CD14-positive monocyte (primary cell): Measurements from ENCODE around the gene JPT1. TPM values are rescaled to one million over a fixed set of nuclear protein-coding genes. Genes with fewer than 3 reads are reported as not detected.

Source experiments
- DNase-seq, 3 donors: peaks; one replicate each; pipeline ENCODE4 v3.0.0-alpha.2; 2011 to 2022
- H2AFZ ChIP-seq: 2 replicates; pipeline ENCODE4 v1.6.0; 2012; ENCODE audit warnings: mild to moderate bottlenecking, low read depth, low read length, inconsistent platforms; ENCODE audit not compliant: insufficient read depth, poor library complexity, severe bottlenecking
- H3K27ac ChIP-seq, 2 donors: 1 replicate in 1 of 2; 2 replicates in 1 of 2; pipeline ENCODE4 v1.5.1; 2012 to 2013; ENCODE audit warnings: low read length in 2 of 2, control low read depth in 1 of 2, inconsistent platforms in 1 of 2, low read depth in 1 of 2, mild to moderate bottlenecking in 1 of 2
- H3K27me3 ChIP-seq, 2 donors: one replicate each; pipeline versions ENCODE4 v1.6.0 to v1.6.1; 2011 to 2013; ENCODE audit warnings: low read length in 2 of 2; ENCODE audit not compliant: control insufficient read depth in 2 of 2, insufficient read depth in 2 of 2
- H3K36me3 ChIP-seq, 2 donors: replicated peaks in 1 of 2; 1 replicate in 1 of 2; 2 replicates in 1 of 2; pipeline versions ENCODE4 v1.5.1 to v1.6.1; 2012 to 2013; ENCODE audit warnings: low read length in 2 of 2, control low read depth in 1 of 2, inconsistent platforms in 1 of 2, mild to moderate bottlenecking in 1 of 2; ENCODE audit not compliant: insufficient read depth in 2 of 2, control insufficient read depth in 1 of 2
- H3K4me1 ChIP-seq, 2 donors: 1 replicate in 1 of 2; 2 replicates in 1 of 2; pipeline versions ENCODE4 v1.5.1 to v1.6.1; 2012 to 2013; ENCODE audit warnings: low read length in 2 of 2, control low read depth in 1 of 2, inconsistent platforms in 1 of 2, mild to moderate bottlenecking in 1 of 2, moderate library complexity in 1 of 2; ENCODE audit not compliant: insufficient read depth in 2 of 2, control insufficient read depth in 1 of 2
- H3K4me2 ChIP-seq: replicated peaks from 2 replicates; pipeline ENCODE3; 2012; ENCODE audit warnings: low read length, moderate library complexity, mild to moderate bottlenecking; ENCODE audit not compliant: poor library complexity, severe bottlenecking; ENCODE audit errors: extremely low read depth
- H3K4me3 ChIP-seq, 3 experiments: fragments of 200-600 bp in 1 of 3; sonication (generic) in 1 of 3; replicated peaks in 1 of 3; 1 replicate in 2 of 3; 2 replicates in 1 of 3; pipeline ENCODE4 v1.5.1; 2011 to 2013; ENCODE audit warnings: low read length in 3 of 3, mild to moderate bottlenecking in 3 of 3, control low read depth in 2 of 3, low read depth in 2 of 3, inconsistent platforms in 1 of 3, moderate library complexity in 1 of 3
- H3K79me2 ChIP-seq: 2 replicates; pipeline ENCODE4 v1.6.0; 2012; ENCODE audit warnings: mild to moderate bottlenecking, control low read depth, inconsistent platforms, low read length, moderate library complexity; ENCODE audit not compliant: insufficient read depth
- H3K9ac ChIP-seq: 2 replicates; pipeline ENCODE4 v1.6.0; 2017; ENCODE audit warnings: low read length, mild to moderate bottlenecking; ENCODE audit not compliant: insufficient read depth, poor library complexity, severe bottlenecking
- H3K9me3 ChIP-seq, 2 donors: replicated peaks in 1 of 2; 1 replicate in 1 of 2; 2 replicates in 1 of 2; pipeline versions ENCODE4 v1.5.1 to v1.6.1; 2012 to 2013; ENCODE audit warnings: low read length in 2 of 2, control low read depth in 1 of 2; ENCODE audit not compliant: control insufficient read depth in 1 of 2, insufficient read depth in 1 of 2
- H4K20me1 ChIP-seq: 2 replicates; pipeline ENCODE4 v1.6.0; 2012; ENCODE audit warnings: mild to moderate bottlenecking, low read length, control low read depth, moderate library complexity; ENCODE audit not compliant: insufficient read depth
- H3K27ac Mint-ChIP-seq, 7 donors: one replicate each; pipeline ENCODE4 v1.8.0; 2020; ENCODE audit warnings: mild to moderate bottlenecking in 7 of 7, mixed read lengths in 7 of 7, moderate library complexity in 6 of 7, inconsistent platforms in 2 of 7
- H3K27me3 Mint-ChIP-seq, 3 donors: one replicate each; pipeline ENCODE4 v1.8.0; 2021 to 2022; ENCODE audit warnings: low read depth in 3 of 3, mild to moderate bottlenecking in 3 of 3, mixed read lengths in 3 of 3, moderate library complexity in 3 of 3, inconsistent platforms in 1 of 3
- H3K36me3 Mint-ChIP-seq, 2 donors: one replicate each; pipeline ENCODE4 v1.8.0; 2020; ENCODE audit warnings: mixed read lengths in 2 of 2, inconsistent platforms in 1 of 2, mild to moderate bottlenecking in 1 of 2
- H3K4me1 Mint-ChIP-seq: one replicate; pipeline ENCODE4 v1.8.0; 2020; ENCODE audit warnings: mild to moderate bottlenecking, mixed read lengths
- H3K4me3 Mint-ChIP-seq, 2 donors: one replicate each; pipeline ENCODE4 v1.8.0; 2020; ENCODE audit warnings: mild to moderate bottlenecking in 2 of 2, mixed read lengths in 2 of 2, moderate library complexity in 1 of 2
- H3K9me3 Mint-ChIP-seq, 7 donors: one replicate each; pipeline ENCODE4 v1.8.0; 2020 to 2022; ENCODE audit warnings: mixed read lengths in 7 of 7, mild to moderate bottlenecking in 6 of 7, moderate library complexity in 6 of 7, inconsistent platforms in 2 of 7
- WGBS: methylation state at CpG from one replicate; pipeline ENCODE4 v1.1.5; 2013; ENCODE audit warnings: missing lambda C conversion rate; ENCODE audit not compliant: insufficient coverage; 5-methylcytosine and 5-hydroxymethylcytosine counted together
- intact Hi-C, 2 donors: fragments of 100-400 bp; cut with micrococcal nuclease; formaldehyde crosslinking; loops; one replicate each; pipeline versions ENCODE4 v1.15.0 to v1.15.1; 2023
- polyA plus RNA-seq, 3 donors: library from polyadenylated mRNA; depleted of rRNA in 1 of 3; unstranded in 2 of 3; stranded (reverse) in 1 of 3; fragments of 300-500 nt in 2 of 3; fragments of >200 nt in 1 of 3; fragmentation: Illumina TruSeq in 2 of 3; gene quantifications; 1 replicate in 2 of 3; 2 replicates in 1 of 3; pipeline ENCODE4 v1.2.3, GENCODE V29; 2012 to 2021
- TF ChIP-seq, protein P1 (sequence below): fragments of 200-600 bp; IDR thresholded peaks from one replicate; pipeline ENCODE4 v1.8.0; 2022; ENCODE audit warnings: antibody characterized with exemption, mild to moderate bottlenecking

The JPT1 gene
- polyA plus RNA-seq, 3 donors, result 79.7 to 181 (median 156) TPM

DNA sequence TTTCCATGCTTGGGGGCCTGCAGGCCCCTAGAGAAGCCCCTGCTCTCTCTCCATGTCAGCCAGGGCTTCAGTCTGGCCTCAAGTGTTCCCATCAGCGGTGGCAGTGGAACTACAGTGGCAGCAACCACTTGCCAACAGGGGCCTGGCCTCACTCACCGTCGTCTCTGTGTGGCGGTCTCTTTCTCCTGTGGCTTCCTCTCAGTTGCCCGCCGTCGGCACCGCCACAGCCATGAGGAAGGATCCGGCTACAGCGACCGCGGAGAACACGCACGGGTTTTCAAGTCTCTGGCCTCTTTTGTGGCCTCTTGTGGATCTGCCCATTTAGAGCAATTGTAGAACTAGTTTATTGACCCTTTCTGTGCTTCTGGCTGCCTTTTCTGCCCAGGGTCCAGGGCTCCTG is 36.0 kb downstream of the JPT1 start:
- Histone ChIP-seq H3K9me3 (no peaks in the 10 kb centered on the region), H3K27me3 (no peaks in the 10 kb centered on the region), H3K4me2 (no peak overlapping the region), H3K4me3 (no peak overlapping the region), H4K20me1 (peaks cover 8% of the 10 kb centered on the region), H3K4me1 (peaks cover 36 to 37% of the 10 kb centered on the region in 2 donors), H3K79me2 (peaks cover 17% of the 10 kb centered on the region), H3K36me3 (peaks cover 13 to 35% of the 10 kb centered on the region in 2 donors), H3K9ac (no peak overlapping the region), H2AFZ (no peak overlapping the region), H3K27ac (no peak overlapping the region)
- no peaks in the 10 kb centered on the region for H3K27me3 Mint-ChIP-seq
- peaks cover 44% of the 10 kb centered on the region for H3K4me1 Mint-ChIP-seq
- H3K36me3 Mint-ChIP-seq, result peaks cover 42 to 53% of the 10 kb centered on the region in 2 donors
- no peaks in the 10 kb centered on the region for H3K9me3 Mint-ChIP-seq
- 61% methylated on average over 14 of the region's 14 CpGs for WGBS
- DNase-seq, result no peak
- peak overlapping the region in 1 of 7 donors; percentile 74 for H3K27ac Mint-ChIP-seq
- TF ChIP-seq, protein P1, sequence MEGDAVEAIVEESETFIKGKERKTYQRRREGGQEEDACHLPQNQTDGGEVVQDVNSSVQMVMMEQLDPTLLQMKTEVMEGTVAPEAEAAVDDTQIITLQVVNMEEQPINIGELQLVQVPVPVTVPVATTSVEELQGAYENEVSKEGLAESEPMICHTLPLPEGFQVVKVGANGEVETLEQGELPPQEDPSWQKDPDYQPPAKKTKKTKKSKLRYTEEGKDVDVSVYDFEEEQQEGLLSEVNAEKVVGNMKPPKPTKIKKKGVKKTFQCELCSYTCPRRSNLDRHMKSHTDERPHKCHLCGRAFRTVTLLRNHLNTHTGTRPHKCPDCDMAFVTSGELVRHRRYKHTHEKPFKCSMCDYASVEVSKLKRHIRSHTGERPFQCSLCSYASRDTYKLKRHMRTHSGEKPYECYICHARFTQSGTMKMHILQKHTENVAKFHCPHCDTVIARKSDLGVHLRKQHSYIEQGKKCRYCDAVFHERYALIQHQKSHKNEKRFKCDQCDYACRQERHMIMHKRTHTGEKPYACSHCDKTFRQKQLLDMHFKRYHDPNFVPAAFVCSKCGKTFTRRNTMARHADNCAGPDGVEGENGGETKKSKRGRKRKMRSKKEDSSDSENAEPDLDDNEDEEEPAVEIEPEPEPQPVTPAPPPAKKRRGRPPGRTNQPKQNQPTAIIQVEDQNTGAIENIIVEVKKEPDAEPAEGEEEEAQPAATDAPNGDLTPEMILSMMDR, result no peak
- intact Hi-C loops, result loop anchor here in 1 of 2 donors (10.0 kb wide), 1 partner anchor 86 kb away; the partner anchor contains the start of gene NUP85
- H3K4me3 Mint-ChIP-seq, result no peak overlapping the region

DNA sequence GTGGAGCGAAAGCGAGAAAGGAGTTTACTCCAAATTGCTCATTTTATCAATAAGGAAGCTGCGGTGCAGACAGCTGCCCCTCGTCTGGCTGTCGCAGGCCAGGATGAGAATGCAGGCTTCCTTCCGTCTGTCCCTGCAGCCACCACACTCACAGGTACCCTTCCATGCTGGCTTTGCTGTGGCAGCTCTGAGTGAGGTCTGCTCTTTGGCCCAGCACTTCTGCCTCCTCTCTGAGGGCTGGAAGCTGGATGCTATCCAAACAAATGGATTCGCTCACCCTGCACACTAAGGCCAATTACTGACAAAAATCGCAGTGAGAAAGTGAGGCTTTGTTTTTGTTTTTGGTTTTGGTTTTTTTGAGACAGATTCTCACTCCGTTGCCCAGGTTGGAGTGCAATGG is 37.6 kb downstream of the JPT1 start:
- H3K27ac ChIP-seq, result no peak overlapping the region
- H3K4me1 ChIP-seq, result peaks cover 42 to 43% of the 10 kb centered on the region in 2 donors
- no peak overlapping the region for H3K4me2 ChIP-seq
- peaks cover 43 to 55% of the 10 kb centered on the region in 2 donors for H3K36me3 Mint-ChIP-seq
- 89% methylated on average over 4 of the region's 9 CpGs for whole genome bisulfite sequencing
- no peaks in the 10 kb centered on the region for H3K27me3 ChIP-seq
- no peak overlapping the region for H3K4me3 ChIP-seq
- peaks cover 54% of the 10 kb centered on the region for H3K4me1 Mint-ChIP-seq
- no peaks in the 10 kb centered on the region for H3K27me3 Mint-ChIP-seq
- H3K27ac Mint-ChIP-seq, result no peak overlapping the region
- TF ChIP-seq, protein P1, result no peak
- H2AFZ ChIP-seq, result no peak overlapping the region
- H3K9ac ChIP-seq, result no peak overlapping the region
- no peaks in the 10 kb centered on the region for H3K9me3 Mint-ChIP-seq
- H3K79me2 ChIP-seq, result peaks cover 23% of the 10 kb centered on the region
- H3K4me3 Mint-ChIP-seq, result no peak overlapping the region
- peaks cover 13% of the 10 kb centered on the region for H4K20me1 ChIP-seq
- peaks cover 13 to 33% of the 10 kb centered on the region in 2 donors for H3K36me3 ChIP-seq
- no peak for DNase-seq
- H3K9me3 ChIP-seq, result no peaks in the 10 kb centered on the region
- intact Hi-C loops, result loop anchor here in 1 of 2 donors (10.0 kb wide), 1 partner anchor 88 kb away; the partner anchor contains the start of gene NUP85
